HepG2 (cell line): Measurements from ENCODE around the gene RGS14. TPM values are rescaled to one million over a fixed set of nuclear protein-coding genes. Genes with fewer than 3 reads are reported as not detected.
A peak's percentile ranks its signal among the peaks of the same experiment; 100 is the strongest.

Experiments
- ATAC-seq: fragments of 200-7000 bp; cut with Tn5 transposase; 3 replicates; pipeline ENCODE4 v1.9.1; 2020; ENCODE audit warnings: mild to moderate bottlenecking, moderate library complexity
- BruUV-seq: library from RNA; stranded (reverse); fragments of 400-500 nt; replicated peaks from 2 replicates; lab custom pipeline; 2021; lab: Mats Ljungman, UMichigan
- CTCF ChIA-PET: fragments of 300-600 bp; formaldehyde crosslinking; extraction: SDS; loops from one replicate; lab custom pipeline; 2021; ENCODE audit warnings: low total read pairs, inconsistent platforms, low intra/inter-chr PET ratio; lab: Yijun Ruan, JAX
- POLR2A ChIA-PET: fragments of 350-600 bp; sonication (Branson Sonifier 250); formaldehyde crosslinking; loops from one replicate; lab custom pipeline; 2020; ENCODE audit warnings: antibody characterized with exemption, inconsistent platforms; lab: Yijun Ruan, JAX
- DNase-seq: peaks from one replicate; pipeline ENCODE4 v3.0.0-alpha.2; 2015; ENCODE audit warnings: low spot score
- FAIRE-seq: peaks from 3 replicates; lab custom pipeline; 2011; peaks lifted over from hg19 to GRCh38; lab: Jason Lieb, UNC
- H2AFZ ChIP-seq: one replicate; pipeline ENCODE4 v1.6.1; 2011; ENCODE audit warnings: low read length, inconsistent platforms
- H3K27ac ChIP-seq: fragments of 300-600 bp; 3 replicates; pipeline ENCODE4 v1.8.0; 2011; ENCODE audit warnings: mixed run types, mild to moderate bottlenecking, mixed read lengths, low read length, inconsistent platforms; ENCODE audit not compliant: insufficient read depth; ENCODE audit errors: extremely low read length
- H3K27me3 ChIP-seq, 2 experiments: fragments of 200-600 bp in 1 of 2; 2 replicates in 1 of 2; 3 replicates in 1 of 2; pipeline versions ENCODE4 v1.6.0 to v1.8.0; 2011; ENCODE audit warnings: low read length in 2 of 2, mild to moderate bottlenecking in 2 of 2, moderate library complexity in 2 of 2, inconsistent platforms in 1 of 2; ENCODE audit not compliant: insufficient read depth in 2 of 2, control insufficient read depth in 1 of 2
- H3K36me3 ChIP-seq, 2 experiments: fragments of 200-600 bp in 1 of 2; replicated peaks in 1 of 2; 2 replicates in 1 of 2; 3 replicates in 1 of 2; pipeline versions ENCODE4 v1.5.1 to v1.8.0; 2011; ENCODE audit warnings: low read length in 2 of 2, inconsistent platforms in 1 of 2; ENCODE audit not compliant: insufficient read depth in 2 of 2, control insufficient read depth in 1 of 2
- H3K4me1 ChIP-seq: 2 replicates; pipeline ENCODE4 v1.5.1; 2012; ENCODE audit warnings: low read length, inconsistent platforms; ENCODE audit not compliant: insufficient read depth
- H3K4me2 ChIP-seq: 2 replicates; pipeline ENCODE4 v1.6.0; 2011; ENCODE audit warnings: low read depth, low read length, inconsistent platforms
- H3K4me3 ChIP-seq, 3 experiments: fragments of 200-600 bp in 1 of 3; sonication (generic), shearing (Covaris generic) in 1 of 3; replicated peaks in 1 of 3; 2 replicates each; pipeline ENCODE4 v1.5.1; 2011 to 2016; ENCODE audit warnings: low read length in 3 of 3, inconsistent platforms in 2 of 3, low read depth in 2 of 3, mild to moderate bottlenecking in 2 of 3, control low read depth in 1 of 3, mixed read lengths in 1 of 3; ENCODE audit not compliant: insufficient read depth in 1 of 3
- H3K79me2 ChIP-seq: one replicate; pipeline ENCODE4 v1.6.1; 2011; ENCODE audit warnings: low read length, inconsistent platforms; ENCODE audit not compliant: insufficient read depth
- H3K9ac ChIP-seq: 2 replicates; pipeline ENCODE4 v1.6.0; 2011; ENCODE audit warnings: mild to moderate bottlenecking, low read depth, low read length, inconsistent platforms; ENCODE audit not compliant: insufficient read depth
- H3K9me3 ChIP-seq: 2 replicates; pipeline ENCODE4 v1.5.1; 2012; ENCODE audit warnings: mild to moderate bottlenecking, low read length
- H4K20me1 ChIP-seq: 2 replicates; pipeline ENCODE4 v1.6.0; 2011; ENCODE audit warnings: inconsistent platforms, mild to moderate bottlenecking, low read length, moderate library complexity; ENCODE audit not compliant: insufficient read depth
- ADNP ChIP-seq: sonication (generic); formaldehyde crosslinking; IDR thresholded peaks from 2 replicates; pipeline ENCODE4 v1.4.0; 2020; ENCODE audit warnings: missing genetic modification reagents
- CEBPB ChIP-seq: IDR thresholded peaks from 2 replicates; pipeline ENCODE4 v1.6.1; 2011; ENCODE audit warnings: low read depth, low read length, improper control_type of control experiment, borderline replicate concordance
- GZF1 ChIP-seq: sonication (generic); formaldehyde crosslinking; IDR thresholded peaks from 2 replicates; pipeline ENCODE4 v1.5.1; 2020; ENCODE audit warnings: mild to moderate bottlenecking, missing genetic modification reagents
- HOXA7 ChIP-seq: sonication (generic); formaldehyde crosslinking; IDR thresholded peaks from 2 replicates; pipeline ENCODE4 v1.8.1; 2022; ENCODE audit warnings: mild to moderate bottlenecking, missing genetic modification reagents, moderate library complexity
- NKX3-1 ChIP-seq: sonication (generic); formaldehyde crosslinking; IDR thresholded peaks from 2 replicates; pipeline ENCODE4 v1.5.0; 2020; ENCODE audit warnings: missing genetic modification reagents
- NR2C2 ChIP-seq: sonication (generic); formaldehyde crosslinking; IDR thresholded peaks from 2 replicates; pipeline ENCODE4 v1.4.0; 2020; ENCODE audit warnings: missing genetic modification reagents, mild to moderate bottlenecking, moderate library complexity, borderline replicate concordance
- SUZ12 ChIP-seq: fragments of 150-350 bp; IDR thresholded peaks from 2 replicates; pipeline ENCODE4 v1.6.1; 2014; ENCODE audit warnings: low read depth, low read length
- TAF15 ChIP-seq: fragments of 200-400 bp; formaldehyde crosslinking; IDR thresholded peaks from one replicate; pipeline ENCODE4 v1.6.1; 2018; ENCODE audit warnings: mild to moderate bottlenecking, low read depth, low read length; ENCODE audit not compliant: poor library complexity, severe bottlenecking
- WIZ ChIP-seq: sonication (generic); formaldehyde crosslinking; IDR thresholded peaks from 2 replicates; pipeline ENCODE4 v1.5.1; 2020; ENCODE audit warnings: mild to moderate bottlenecking, missing genetic modification reagents
- XBP1 ChIP-seq: sonication (generic); formaldehyde crosslinking; IDR thresholded peaks from 2 replicates; pipeline ENCODE4 v1.5.0; 2020; ENCODE audit warnings: missing genetic modification reagents
- ZNF253 ChIP-seq: sonication (generic); formaldehyde crosslinking; IDR thresholded peaks from 2 replicates; pipeline ENCODE4 v1.8.0; 2022; ENCODE audit warnings: mild to moderate bottlenecking, missing genetic modification reagents, borderline replicate concordance
- WGBS: methylation state at CpG from one replicate; pipeline ENCODE4 v1.1.6; 2017; ENCODE audit warnings: low lambda C conversion rate; 5-methylcytosine and 5-hydroxymethylcytosine counted together
- in situ Hi-C: cut with HindIII; loops from 2 replicates; pipeline ENCODE4 v1.10.0; 2017; ENCODE audit warnings: low pct_unique_long_range_greater_than_20kb; ENCODE audit not compliant: extremely low pct_ligation_motif_present
- intact Hi-C: fragments of 100-400 bp; cut with micrococcal nuclease; formaldehyde crosslinking; loops from one replicate; pipeline ENCODE4 v1.10.0; 2022; ENCODE audit not compliant: unreplicated experiment
- polyA plus RNA-seq, 8 experiments: library from polyadenylated mRNA; depleted of rRNA in 3 of 8; stranded (reverse) in 7 of 8; unstranded in 1 of 8; fragments of >200 nt; fragmentation: Illumina TruSeq in 4 of 8; extraction: Trizol in 4 of 8; gene quantifications; 2 replicates each; pipeline versions ENCODE4 v1.2.1 to v1.2.3, GENCODE V29; 2011 to 2016; ENCODE audit warnings: low read depth in 4 of 8, missing spikeins in 1 of 8, mixed read lengths in 1 of 8; ENCODE audit not compliant: insufficient read depth in 1 of 8
- total RNA-seq, 5 experiments: library from RNA; depleted of rRNA; stranded (reverse); fragments of >200 nt; fragmentation: Illumina TruSeq; extraction: Trizol; gene quantifications; 2 replicates each; pipeline ENCODE4 v1.2.3, GENCODE V29; 2016; ENCODE audit warnings: low read depth in 1 of 5
- TF ChIP-seq, protein P1 (sequence below): sonication (generic); formaldehyde crosslinking; IDR thresholded peaks from 2 replicates; pipeline ENCODE4 v1.5.1; 2020; ENCODE audit warnings: mild to moderate bottlenecking, missing genetic modification reagents, moderate library complexity
- TF ChIP-seq, protein P2 (sequence below): sonication (generic); formaldehyde crosslinking; IDR thresholded peaks from 2 replicates; pipeline ENCODE4 v1.9.0; 2021; ENCODE audit warnings: missing genetic modification reagents, mild to moderate bottlenecking, borderline replicate concordance
- TF ChIP-seq, protein P3 (sequence below): sonication (generic); formaldehyde crosslinking; conservative IDR thresholded peaks from 2 replicates; pipeline ENCODE4 v1.4.0; 2020; ENCODE audit warnings: missing genetic modification reagents

RGS14 gene
- total and polyA plus RNA-seq, 2 of the 13 experiments (the other 11 are each of a cell fraction or from before 2014, with no cell fraction given), result 11.1 to 17.2 TPM

DNA sequence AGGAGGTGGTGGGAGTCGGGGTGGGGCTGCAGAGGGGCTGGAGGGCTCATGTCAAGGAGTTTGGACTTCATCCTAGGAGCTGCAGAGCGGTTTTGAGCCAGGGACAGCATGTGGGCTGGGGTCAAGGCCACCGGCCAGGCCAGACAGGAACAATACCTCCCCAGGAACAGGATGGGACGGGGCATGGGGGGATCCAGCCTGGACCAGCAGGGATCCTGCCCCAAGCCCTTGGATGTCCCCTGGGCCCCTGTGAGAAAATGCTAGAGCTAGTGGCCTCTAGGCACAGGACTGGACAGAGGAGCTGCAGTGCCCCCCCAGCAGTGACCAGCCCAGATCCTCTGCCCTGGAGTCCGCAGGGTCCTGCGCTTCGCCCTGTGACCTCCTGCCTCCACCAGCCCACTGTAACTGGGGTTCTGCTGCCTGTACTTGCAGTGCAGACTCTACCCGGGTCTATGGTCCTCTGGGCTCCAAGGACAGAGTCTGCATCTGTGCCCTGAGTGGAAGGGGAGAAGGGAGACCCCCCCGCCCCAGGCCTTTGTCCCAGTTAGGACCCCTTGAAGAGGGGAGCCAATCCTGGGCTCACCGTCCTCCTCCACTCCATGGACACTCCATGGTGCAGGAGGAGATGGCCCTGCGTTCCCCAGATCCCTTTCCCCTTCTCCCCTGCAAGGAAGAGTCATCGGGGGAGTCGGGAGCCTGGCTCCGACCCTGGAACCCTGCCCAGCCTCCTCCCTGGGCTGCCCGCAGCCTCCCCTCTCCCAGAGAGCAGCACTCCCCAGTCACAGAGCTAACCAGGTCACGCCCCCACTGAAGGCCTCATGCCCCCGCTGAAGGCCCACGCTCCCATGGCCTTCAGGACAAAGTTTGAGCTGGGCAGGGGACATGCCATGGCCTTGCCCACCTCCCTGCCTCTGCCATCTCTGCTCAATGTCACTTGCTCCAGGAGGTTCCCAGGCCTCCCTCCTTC lies 43.1 kb upstream of the RGS14 start (continued):
- peak; percentile 22; the same call in 1 of the 2 replicates for TF ChIP-seq NR2C2 (CRISPR knock-in tag)
- TF ChIP-seq, protein P1, sequence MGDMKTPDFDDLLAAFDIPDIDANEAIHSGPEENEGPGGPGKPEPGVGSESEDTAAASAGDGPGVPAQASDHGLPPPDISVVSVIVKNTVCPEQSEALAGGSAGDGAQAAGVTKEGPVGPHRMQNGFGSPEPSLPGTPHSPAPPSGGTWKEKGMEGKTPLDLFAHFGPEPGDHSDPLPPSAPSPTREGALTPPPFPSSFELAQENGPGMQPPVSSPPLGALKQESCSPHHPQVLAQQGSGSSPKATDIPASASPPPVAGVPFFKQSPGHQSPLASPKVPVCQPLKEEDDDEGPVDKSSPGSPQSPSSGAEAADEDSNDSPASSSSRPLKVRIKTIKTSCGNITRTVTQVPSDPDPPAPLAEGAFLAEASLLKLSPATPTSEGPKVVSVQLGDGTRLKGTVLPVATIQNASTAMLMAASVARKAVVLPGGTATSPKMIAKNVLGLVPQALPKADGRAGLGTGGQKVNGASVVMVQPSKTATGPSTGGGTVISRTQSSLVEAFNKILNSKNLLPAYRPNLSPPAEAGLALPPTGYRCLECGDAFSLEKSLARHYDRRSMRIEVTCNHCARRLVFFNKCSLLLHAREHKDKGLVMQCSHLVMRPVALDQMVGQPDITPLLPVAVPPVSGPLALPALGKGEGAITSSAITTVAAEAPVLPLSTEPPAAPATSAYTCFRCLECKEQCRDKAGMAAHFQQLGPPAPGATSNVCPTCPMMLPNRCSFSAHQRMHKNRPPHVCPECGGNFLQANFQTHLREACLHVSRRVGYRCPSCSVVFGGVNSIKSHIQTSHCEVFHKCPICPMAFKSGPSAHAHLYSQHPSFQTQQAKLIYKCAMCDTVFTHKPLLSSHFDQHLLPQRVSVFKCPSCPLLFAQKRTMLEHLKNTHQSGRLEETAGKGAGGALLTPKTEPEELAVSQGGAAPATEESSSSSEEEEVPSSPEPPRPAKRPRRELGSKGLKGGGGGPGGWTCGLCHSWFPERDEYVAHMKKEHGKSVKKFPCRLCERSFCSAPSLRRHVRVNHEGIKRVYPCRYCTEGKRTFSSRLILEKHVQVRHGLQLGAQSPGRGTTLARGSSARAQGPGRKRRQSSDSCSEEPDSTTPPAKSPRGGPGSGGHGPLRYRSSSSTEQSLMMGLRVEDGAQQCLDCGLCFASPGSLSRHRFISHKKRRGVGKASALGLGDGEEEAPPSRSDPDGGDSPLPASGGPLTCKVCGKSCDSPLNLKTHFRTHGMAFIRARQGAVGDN (CRISPR knock-in tag), result peak; percentile 67

DNA sequence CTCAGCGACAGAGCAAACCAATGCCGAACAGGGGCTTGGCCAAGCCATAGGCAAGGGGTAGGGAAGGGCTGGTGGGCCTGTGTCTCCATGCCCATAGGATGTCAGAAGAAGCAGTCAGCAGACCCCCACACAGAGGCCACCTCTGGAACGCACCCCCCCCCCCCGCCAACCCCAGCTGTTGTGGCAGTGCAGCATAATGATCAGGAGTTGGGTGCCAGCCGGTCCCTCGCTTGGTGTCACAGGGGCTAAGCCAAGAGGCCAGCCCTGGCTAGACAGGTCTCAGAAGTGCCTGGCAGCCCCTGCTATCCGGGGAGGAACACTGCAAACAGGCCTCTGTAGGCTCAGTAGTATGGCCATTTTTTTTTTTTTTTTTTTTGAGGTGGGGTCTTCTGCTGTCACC lies 42.3 kb upstream of the RGS14 start:
- intact Hi-C loops, result loop anchor here (5.0 kb wide), 1 partner anchor 52 kb away; no protein-coding TSS in a partner anchor
- Histone ChIP-seq H3K9ac (no peak overlapping the region), H4K20me1 (0 out of 2 replicates have a peak, but pooled peaks cover 5% of the 10 kb centered on the region), H3K4me1 (peaks cover 49% of the 10 kb centered on the region), H3K27me3 (no peaks in the 10 kb centered on the region), H3K4me2 (no peak overlapping the region), H3K9me3 (no peaks in the 10 kb centered on the region), H2AFZ (no peak overlapping the region), H3K27ac (peak overlapping the region; percentile 29), H3K4me3 (no peak overlapping the region), H3K79me2 (peaks cover 4% of the 10 kb centered on the region), H3K36me3 (peaks cover 4 to 9% of the 10 kb centered on the region in 2 experiments; a peak in 2 of 5 replicates)
- ChIA-PET POLR2A (interaction anchor here (1.0 kb wide), 1 partner anchor 63 kb away, joined by 4 read pairs; no protein-coding TSS in a partner anchor), CTCF (no interaction called here)
- no TSS peak for BruUV-seq
- ATAC-seq (no peak), FAIRE-seq (no peak), DNase-seq (no peak)
- 85% methylated on average over 4 of the region's 7 CpGs for WGBS
- TF ChIP-seq XBP1 (no peak), ZNF253 (CRISPR knock-in tag) (no peak), ADNP (no peak), NKX3-1 (CRISPR knock-in tag) (no peak), SUZ12 (no peak), TAF15 (no peak), CEBPB (no peak), GZF1 (CRISPR knock-in tag) (no peak), WIZ (CRISPR knock-in tag) (no peak), HOXA7 (CRISPR knock-in tag) (no peak)
- TF ChIP-seq, protein P2, sequence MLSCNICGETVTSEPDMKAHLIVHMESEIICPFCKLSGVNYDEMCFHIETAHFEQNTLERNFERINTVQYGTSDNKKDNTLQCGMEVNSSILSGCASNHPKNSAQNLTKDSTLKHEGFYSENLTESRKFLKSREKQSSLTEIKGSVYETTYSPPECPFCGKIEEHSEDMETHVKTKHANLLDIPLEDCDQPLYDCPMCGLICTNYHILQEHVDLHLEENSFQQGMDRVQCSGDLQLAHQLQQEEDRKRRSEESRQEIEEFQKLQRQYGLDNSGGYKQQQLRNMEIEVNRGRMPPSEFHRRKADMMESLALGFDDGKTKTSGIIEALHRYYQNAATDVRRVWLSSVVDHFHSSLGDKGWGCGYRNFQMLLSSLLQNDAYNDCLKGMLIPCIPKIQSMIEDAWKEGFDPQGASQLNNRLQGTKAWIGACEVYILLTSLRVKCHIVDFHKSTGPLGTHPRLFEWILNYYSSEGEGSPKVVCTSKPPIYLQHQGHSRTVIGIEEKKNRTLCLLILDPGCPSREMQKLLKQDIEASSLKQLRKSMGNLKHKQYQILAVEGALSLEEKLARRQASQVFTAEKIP (CRISPR knock-in tag), result no peak
- TF ChIP-seq, protein P3, sequence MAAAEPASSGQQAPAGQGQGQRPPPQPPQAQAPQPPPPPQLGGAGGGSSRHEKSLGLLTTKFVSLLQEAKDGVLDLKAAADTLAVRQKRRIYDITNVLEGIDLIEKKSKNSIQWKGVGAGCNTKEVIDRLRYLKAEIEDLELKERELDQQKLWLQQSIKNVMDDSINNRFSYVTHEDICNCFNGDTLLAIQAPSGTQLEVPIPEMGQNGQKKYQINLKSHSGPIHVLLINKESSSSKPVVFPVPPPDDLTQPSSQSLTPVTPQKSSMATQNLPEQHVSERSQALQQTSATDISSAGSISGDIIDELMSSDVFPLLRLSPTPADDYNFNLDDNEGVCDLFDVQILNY (CRISPR knock-in tag), result no peak
- in situ Hi-C loops, result no loop called here
